Measurements from ENCODE around the gene NRP1.
A peak's percentile ranks its signal among the peaks of the same experiment; 100 is the strongest.

NRP1 gene

DNA sequence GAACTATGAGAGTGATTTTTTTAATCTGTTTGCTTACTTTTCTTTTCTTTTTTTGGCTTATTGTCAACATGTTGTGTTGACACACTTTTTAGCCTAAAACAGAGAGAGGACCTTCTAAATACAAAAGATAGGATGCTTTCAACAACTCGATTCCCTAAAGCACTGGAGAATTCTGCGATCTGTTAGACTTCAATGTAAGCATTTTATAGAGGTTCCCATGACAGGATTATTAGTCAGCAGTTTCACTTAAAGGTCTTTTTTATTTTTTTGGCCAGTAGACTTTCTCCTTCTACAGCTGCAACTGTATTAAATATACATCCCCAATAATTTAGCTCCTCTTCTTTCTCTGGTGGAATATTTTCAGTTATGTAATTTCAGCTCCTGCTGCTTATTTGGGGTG is 12.7 kb upstream of the NRP1 start:
- FAIRE-seq = no peak

- no peak for FAIRE-seq
Measured at GRCh38 chr10:33345236-33345635, 10.8 kb upstream of the NRP1 start.

- no peak for FAIRE-seq
Measured at GRCh38 chr10:33344676-33345075, 10.2 kb upstream of the NRP1 start.

GRCh38 chr10:33341637-33342036 is 7.2 kb upstream of the NRP1 start:
- no peak for FAIRE-seq

DNA sequence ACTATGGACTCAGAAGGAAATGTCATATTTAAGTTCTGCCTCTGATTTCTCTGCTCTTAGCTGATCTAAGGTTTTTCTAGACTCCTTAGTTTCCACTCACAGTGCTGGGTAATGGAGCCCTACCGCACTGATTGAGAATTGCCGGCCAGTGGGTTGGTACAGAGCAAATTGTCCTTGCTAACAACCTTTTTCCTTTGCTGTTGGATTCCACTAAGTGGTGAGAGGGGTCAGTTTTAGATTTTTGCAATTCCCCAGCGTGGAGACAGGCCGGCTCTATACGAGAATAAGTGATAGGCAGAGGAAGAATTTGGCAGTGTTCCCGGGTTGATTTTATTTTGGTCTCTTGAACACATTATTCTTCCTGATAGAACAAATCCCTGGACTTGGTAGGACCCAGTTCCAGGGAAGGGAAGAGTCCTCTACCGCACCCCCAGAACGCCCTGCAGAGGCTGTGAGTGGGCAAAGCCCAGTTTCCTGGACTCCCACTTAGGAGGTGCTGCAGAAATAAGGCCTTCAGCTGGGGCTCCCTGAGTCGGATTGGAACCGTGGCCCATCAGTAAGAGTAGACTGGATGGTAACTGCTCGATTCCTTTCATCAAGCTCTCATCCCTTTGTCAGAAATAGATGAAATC is 3.0 kb upstream of the NRP1 start:
- FAIRE-seq = no peak

DNA sequence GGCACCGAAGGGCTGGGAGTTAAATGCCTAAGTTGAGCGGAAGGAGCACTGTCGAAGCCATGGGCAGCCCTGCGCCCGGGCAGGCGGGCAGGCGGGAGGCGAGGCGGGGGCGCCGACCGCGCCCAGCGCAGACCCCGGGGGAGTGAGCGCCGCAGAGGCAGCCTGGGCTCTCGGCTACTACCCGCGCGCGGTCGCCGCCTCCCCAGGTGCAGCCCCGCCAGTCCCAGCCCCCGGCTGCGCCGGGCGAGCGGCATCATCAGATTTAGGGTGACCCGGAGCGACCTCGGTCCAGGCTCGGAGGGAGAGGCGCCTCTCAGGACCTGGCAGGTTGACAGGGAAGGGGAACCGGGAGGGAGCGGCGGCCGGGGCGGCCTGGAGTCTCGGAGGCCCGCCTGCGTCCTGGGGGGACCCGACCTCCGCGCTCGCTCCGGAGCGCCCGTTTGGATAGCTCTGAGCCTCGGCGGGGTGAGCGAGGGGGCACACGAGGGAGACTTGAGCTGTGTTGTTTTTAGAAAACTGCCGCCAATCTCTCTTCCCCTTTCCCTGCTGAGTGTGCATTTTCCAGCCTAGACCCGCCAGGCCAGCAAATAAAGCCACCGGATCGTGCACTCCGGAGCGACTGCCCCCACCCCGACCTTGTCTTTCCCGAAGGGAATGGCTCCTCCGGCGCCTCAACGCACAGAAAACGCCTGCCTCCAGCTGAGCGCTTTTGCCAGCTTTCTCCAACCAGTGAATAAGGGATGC is 2.3 kb upstream of the NRP1 start:
- no peak for FAIRE-seq

DNA sequence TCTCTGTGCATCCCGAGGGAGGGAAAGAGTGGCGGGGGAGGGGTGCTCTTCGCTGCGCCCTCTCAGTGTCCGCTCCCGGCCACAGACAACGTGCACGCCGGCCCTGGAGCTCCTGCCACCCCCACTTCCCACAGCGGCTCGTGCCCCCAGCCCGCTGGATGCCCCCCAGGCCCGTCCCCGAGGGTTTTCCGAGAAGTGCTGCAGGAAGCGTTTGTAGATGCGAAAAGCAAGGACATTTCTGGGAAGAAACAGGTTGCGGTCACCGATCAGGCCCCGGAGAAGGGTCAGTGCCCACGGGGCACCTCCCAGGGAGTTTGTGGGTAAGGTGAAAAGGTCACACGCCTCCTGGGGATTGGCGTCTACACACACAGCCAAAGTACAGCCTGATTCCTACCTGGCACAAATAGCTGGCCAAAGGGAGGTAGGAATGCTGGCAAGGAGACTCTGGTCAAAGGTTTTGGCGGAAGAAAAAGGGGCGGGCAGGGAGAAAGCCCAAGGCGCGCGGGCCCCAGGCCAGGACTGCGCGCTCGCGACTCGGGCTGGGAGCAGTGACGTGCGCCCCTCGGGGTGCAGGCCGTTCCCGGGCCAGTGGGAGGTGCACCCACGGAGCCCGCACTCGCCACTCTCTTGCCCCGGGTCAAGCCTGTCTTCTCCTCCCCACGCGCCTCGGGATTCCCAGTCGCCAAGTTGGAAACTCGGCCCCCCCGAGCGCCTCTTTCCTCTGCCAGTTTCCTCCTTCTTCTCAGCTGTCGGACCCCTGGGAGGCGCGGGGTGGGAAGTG is 1.5 kb upstream of the NRP1 start:
- FAIRE-seq = no peak

- no peak for FAIRE-seq
Measured at GRCh38 chr10:33335551-33335800, 1.0 kb upstream of the NRP1 start.

- no peak for FAIRE-seq
Measured at GRCh38 chr10:33334805-33335550, 511 bp upstream of the NRP1 start.

DNA sequence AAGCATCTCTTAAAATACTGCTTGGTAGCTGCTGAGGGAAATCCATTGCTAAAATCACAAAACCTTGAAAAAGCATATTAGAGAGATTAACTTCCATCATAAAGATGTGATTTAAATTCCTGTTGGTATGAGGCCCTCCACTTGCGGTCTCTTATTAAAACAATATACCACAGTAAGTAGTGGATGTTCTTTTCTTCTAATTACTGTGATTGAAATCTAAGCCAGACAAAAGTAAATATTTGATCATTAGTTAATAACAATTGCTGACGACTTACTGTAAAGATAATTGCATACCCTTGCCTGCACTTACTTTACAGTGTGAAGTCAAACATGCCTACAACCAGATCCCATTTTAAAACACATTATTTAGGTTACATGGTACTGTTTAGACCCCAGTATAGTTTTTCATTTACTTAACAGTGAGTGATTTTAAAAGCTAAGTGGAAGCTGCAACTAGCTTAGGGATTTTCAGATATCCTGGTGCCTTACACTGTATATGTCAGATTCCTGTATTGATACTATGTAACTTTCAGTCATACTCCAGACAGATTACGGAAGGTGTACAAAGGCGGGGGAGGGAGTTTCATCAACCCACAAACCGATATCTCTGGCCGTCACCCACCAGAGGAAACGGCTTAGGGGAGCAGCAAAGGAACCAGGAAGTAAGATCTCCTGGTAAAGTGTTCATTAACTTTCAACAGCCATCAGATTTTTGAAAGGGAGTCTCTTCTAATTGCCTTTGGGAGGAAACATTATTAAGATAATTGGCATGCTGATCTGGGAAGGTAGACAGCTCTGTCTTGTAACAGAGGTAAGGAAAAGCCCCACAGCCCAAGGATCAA is 986 bp downstream of the NRP1 start:
- no peak for FAIRE-seq

- FAIRE-seq = no peak
Measured at GRCh38 chr10:33332183-33333065, 2.0 kb downstream of the NRP1 start.

DNA sequence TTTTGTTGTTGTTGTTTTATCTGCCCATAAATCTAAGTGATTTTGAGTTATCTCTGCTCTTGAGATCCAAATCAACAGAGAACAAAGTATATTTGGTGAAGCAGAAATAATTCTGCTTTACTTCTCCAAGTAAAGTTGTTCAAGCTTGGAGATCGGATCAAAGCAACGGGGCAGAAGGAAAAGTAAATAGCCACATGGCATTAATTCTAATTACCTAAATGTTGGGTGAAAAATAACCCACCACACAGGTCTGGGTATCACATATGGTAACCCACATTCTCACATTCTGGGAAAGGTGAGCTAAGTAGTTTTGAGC is 3.1 kb downstream of the NRP1 start:
- FAIRE-seq = no peak

DNA sequence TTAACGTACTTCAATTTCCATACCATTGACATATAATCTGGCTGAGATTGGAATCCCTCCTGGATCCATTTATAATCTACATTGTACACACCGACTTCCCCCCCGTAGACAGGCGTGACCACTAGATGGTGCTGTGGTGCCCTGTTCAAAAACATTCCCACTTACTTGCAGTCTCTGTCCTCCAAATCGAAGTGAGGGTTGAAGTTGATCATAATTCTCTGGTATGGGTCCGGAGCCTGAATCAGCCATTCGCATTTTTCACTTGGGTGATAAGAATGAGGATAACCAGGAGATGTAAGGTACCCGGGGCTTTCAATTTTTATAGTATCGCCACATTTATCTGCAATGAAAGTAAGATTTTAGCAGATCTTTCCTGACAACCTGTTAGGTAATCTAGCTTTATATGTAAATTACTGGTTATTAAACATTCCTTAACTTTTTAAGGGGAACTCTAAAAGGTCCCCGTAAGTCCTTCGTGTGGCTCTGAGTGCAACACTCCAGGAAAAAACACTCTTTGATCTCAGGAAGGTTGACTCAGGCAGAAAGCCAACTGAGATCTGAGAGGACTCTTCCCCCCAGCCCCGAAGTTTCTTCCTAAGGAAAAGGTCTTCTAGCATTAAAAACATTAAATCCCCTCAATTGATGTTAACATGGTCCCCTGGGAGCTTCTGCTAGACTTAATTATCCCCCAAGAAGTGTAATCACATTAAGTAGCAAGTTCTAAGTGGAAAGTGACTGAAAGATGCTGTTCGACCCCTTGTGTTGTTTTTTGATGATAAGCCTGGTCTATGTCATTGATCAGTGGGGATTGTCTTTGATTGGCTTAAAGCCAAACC is 3.7 kb downstream of the NRP1 start:
- FAIRE-seq = peak; percentile 51

GRCh38 chr10:33329178-33329577 is 5.3 kb downstream of the NRP1 start:
- FAIRE-seq = no peak

DNA sequence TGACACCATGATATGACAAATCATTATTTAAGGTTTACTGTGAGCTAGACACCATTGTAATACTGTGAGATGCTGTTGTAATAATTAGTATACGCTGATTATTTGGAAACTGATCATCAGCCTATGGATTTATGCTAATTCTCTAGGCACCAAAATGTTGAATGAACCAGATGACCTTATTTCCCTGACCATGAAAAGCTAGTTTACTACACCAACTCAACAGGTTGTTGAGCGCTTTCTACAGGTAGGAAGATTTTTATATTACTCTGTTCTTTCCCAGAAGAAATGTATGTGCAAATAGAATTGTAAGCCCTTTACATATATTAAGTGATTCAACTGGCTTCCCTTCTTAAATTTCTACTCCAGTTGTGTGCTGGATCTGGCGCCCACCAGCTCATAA is 6.2 kb downstream of the NRP1 start:
- no peak for FAIRE-seq

- no peak for FAIRE-seq
Measured at GRCh38 chr10:33327751-33328150, 6.7 kb downstream of the NRP1 start.

DNA sequence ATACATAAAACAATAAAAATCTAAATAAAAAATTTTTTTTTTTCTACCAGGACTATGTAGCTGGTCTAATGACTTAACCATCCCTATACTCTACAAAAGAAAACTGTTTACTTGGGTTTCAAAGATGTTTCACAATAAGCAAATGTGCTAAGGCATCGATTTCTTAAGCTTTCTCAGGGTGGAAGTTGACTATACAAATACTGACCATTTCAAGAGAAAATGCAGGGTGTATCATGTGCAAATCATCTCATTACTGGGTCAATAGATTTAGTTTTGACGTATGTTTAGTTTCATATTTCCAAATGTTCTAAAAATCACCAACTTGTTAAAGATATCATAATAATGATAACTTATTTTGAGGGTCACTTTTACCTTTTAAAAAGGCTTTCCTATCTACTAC is 7.5 kb downstream of the NRP1 start:
- FAIRE-seq = no peak

GRCh38 chr10:33325929-33326328 is 8.5 kb downstream of the NRP1 start:
- FAIRE-seq = no peak

- FAIRE-seq = no peak
Measured at GRCh38 chr10:33323721-33324120, 10.7 kb downstream of the NRP1 start.

- FAIRE-seq = no peak
Measured at GRCh38 chr10:33321516-33321915, 13.0 kb downstream of the NRP1 start.

- FAIRE-seq = no peak
Measured at GRCh38 chr10:33320288-33320687, 14.2 kb downstream of the NRP1 start.

Data from G401.6 (cell line).